ENCODE measurements around the gene CFAP77. TPM values are rescaled to one million over a fixed set of nuclear protein-coding genes. Genes with fewer than 3 reads are reported as not detected.

The CFAP77 gene
- total RNA-seq, 1 experiment from 2014 or later, result not detected

DNA sequence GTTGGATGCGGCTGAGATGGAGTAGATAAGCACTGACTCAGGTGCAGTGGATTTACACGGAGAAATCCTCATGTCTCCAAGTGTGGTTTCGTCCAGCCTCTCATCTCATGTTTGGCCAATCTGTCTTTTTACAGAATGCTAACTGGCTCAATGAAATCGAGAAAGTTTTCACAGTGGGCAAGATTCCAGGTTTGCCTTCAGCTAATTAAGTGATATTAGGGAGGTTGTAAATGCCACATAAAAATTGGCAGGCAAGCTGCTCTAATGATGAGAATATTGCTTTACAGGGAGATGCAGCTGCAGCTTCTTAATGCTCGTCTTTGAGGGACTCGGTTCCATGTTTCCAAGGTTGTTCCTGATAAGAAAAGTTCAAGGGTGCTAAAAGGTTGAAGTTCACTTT is 196.1 kb downstream of the CFAP77 start:
- Histone ChIP-seq H2AFZ (ENCODE audit: low read length) (no peak overlapping the region), H3K4me2 (ENCODE audit: low read depth, low read length, poor library complexity, severe bottlenecking) (no peak overlapping the region), H3K9me2 (replicated peaks; ENCODE audit: insufficient read depth, low read length) (no peaks in the 10 kb centered on the region), H3K4me3 (ENCODE audit: low read length) (no peak overlapping the region), H3K9me3 (ENCODE audit: low read length) (no peaks in the 10 kb centered on the region), H3K4me1 (ENCODE audit: low read length) (no peaks in the 10 kb centered on the region), H3K9ac (ENCODE audit: low read length) (no peak overlapping the region), H4K20me1 (ENCODE audit: insufficient read depth, low read depth, low read length) (no peaks in the 10 kb centered on the region), H3K27me3 (ENCODE audit: low read length) (no peaks in the 10 kb centered on the region), H3K27ac (ENCODE audit: low read length) (no peak overlapping the region), H3K79me2 (ENCODE audit: low read length) (no peaks in the 10 kb centered on the region), H3K36me3 (ENCODE audit: insufficient read depth, low read length) (peaks cover 17% of the 10 kb centered on the region; the same call in 1 of the 2 replicates)
- DNase-seq, result no peak

DNA sequence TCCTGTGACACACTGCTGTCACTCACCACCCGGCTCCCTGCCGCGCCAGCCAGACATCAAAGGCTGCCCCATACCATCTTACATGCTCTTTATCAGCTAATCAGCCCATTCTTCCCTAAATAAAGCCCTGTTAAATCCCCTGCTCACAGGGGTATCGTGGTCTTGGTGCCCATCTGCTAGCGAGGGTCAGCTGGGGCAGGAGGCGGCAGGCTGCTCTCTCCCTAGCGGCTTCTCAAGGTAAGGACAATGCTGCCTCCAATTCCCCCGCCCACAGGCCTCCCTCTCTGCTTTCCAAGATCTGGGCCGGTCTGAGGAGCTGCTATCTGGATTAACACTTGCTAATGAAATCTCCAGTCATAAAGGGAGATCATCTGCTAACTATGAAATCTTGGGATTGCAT is 199.2 kb downstream of the CFAP77 start:
- Histone ChIP-seq H3K4me3 (ENCODE audit: low read length) (no peak overlapping the region), H3K9ac (ENCODE audit: low read length) (no peak overlapping the region), H4K20me1 (ENCODE audit: insufficient read depth, low read depth, low read length) (no peaks in the 10 kb centered on the region), H3K4me2 (ENCODE audit: low read depth, low read length, poor library complexity, severe bottlenecking) (no peak overlapping the region), H3K27me3 (ENCODE audit: low read length) (no peaks in the 10 kb centered on the region), H3K79me2 (ENCODE audit: low read length) (no peaks in the 10 kb centered on the region), H3K27ac (ENCODE audit: low read length) (no peak overlapping the region), H3K36me3 (ENCODE audit: insufficient read depth, low read length) (peaks cover 26% of the 10 kb centered on the region; the same call in 1 of the 2 replicates), H3K9me3 (ENCODE audit: low read length) (no peaks in the 10 kb centered on the region), H3K9me2 (replicated peaks; ENCODE audit: insufficient read depth, low read length) (no peaks in the 10 kb centered on the region), H2AFZ (ENCODE audit: low read length) (no peak overlapping the region), H3K4me1 (ENCODE audit: low read length) (no peaks in the 10 kb centered on the region)
- DNase-seq, result no peak

DNA sequence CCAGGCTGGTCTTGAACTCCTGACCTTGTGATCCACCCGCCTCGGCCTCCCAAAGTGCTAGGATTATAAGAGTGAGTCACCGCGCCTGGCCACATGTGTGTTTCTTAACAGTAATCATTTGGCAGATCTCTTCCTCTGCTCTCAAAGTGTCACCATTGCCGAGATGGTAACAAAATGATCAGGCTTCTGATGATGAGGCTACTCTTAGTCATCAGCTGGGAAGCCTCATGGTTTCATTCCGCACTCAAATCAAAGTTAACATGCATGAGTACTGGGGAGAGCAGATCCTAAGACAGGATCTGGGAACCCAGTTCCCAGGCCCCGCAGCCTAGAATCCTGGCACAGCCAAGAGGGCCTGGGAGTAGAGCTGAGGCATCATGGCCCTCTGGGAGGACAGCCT is 199.8 kb downstream of the CFAP77 start:
- Histone ChIP-seq H3K4me2 (ENCODE audit: low read depth, low read length, poor library complexity, severe bottlenecking) (no peak overlapping the region), H3K27ac (ENCODE audit: low read length) (no peak overlapping the region)

DNA sequence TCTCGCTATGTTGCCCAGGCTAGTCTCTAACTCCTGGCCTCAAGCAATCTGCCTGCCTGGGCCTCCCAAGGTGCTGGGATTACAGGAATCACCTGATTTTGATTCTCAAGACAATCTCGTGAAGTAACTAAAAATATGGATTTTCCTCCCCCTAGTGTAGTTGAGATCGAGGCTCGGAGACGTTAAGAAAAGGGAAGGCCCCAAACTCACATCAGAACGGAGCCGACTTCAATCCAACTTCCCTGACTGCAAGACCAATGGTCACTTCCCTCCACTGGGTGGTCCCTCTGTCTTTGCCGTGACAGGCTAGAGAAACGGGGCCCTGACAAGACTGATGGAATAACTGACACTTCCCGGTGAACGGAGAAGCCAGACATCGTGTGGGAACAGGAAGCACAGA is 200.7 kb downstream of the CFAP77 start:
- H3K9me3 ChIP-seq (ENCODE audit: low read length), result no peaks in the 10 kb centered on the region
- DNase-seq, result no peak
- no peaks in the 10 kb centered on the region for H3K27me3 ChIP-seq (ENCODE audit: low read length)
- H2AFZ ChIP-seq (ENCODE audit: low read length), result no peak overlapping the region
- no peaks in the 10 kb centered on the region for H3K4me1 ChIP-seq (ENCODE audit: low read length)
- H3K4me2 ChIP-seq (ENCODE audit: low read depth, low read length, poor library complexity, severe bottlenecking), result no peak overlapping the region
- no peaks in the 10 kb centered on the region for H3K9me2 ChIP-seq (replicated peaks; ENCODE audit: insufficient read depth, low read length)
- no peak overlapping the region for H3K27ac ChIP-seq (ENCODE audit: low read length)
- peaks cover 36% of the 10 kb centered on the region; the same call in 1 of the 2 replicates for H3K36me3 ChIP-seq (ENCODE audit: insufficient read depth, low read length)
- no peaks in the 10 kb centered on the region for H4K20me1 ChIP-seq (ENCODE audit: insufficient read depth, low read depth, low read length)
- no peak overlapping the region for H3K9ac ChIP-seq (ENCODE audit: low read length)
- H3K4me3 ChIP-seq (ENCODE audit: low read length), result no peak overlapping the region
- no peaks in the 10 kb centered on the region for H3K79me2 ChIP-seq (ENCODE audit: low read length)

More for the DNA sequence above, 199.8 kb downstream of the CFAP77 start:
- no peak overlapping the region for H2AFZ ChIP-seq (ENCODE audit: low read length)
- H3K9me2 ChIP-seq (replicated peaks; ENCODE audit: insufficient read depth, low read length), result no peaks in the 10 kb centered on the region
- H3K4me1 ChIP-seq (ENCODE audit: low read length), result no peaks in the 10 kb centered on the region
- no peak overlapping the region for H3K4me3 ChIP-seq (ENCODE audit: low read length)
- DNase-seq, result no peak
- no peaks in the 10 kb centered on the region for H3K27me3 ChIP-seq (ENCODE audit: low read length)
- no peaks in the 10 kb centered on the region for H3K79me2 ChIP-seq (ENCODE audit: low read length)
- no peak overlapping the region for H3K9ac ChIP-seq (ENCODE audit: low read length)
- no peaks in the 10 kb centered on the region for H4K20me1 ChIP-seq (ENCODE audit: insufficient read depth, low read depth, low read length)
- peaks cover 28% of the 10 kb centered on the region; the same call in 1 of the 2 replicates for H3K36me3 ChIP-seq (ENCODE audit: insufficient read depth, low read length)
- no peaks in the 10 kb centered on the region for H3K9me3 ChIP-seq (ENCODE audit: low read length)

DNA sequence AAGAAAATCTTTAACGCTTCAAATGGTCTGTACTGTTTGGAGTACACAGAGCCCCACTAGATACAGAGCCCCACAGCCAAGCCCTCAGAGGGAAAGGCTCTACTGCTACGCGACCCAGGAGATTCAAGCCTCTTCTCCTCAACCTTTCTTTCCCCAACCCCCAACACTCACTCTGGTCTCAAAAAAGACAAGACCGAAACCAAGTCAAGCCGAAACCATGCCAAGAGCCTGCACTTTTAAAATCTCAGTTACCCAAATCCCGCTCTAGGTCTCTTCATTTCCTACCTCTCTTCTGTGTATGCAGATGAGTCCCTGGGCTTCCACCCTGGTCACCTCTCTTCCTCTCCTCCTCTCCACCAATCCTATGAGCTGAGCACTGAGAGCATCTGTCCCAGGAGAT is 204.3 kb downstream of the CFAP77 start:
- Histone ChIP-seq H3K4me3 (ENCODE audit: low read length) (no peak overlapping the region), H4K20me1 (ENCODE audit: insufficient read depth, low read depth, low read length) (no peaks in the 10 kb centered on the region), H3K9me3 (ENCODE audit: low read length) (no peaks in the 10 kb centered on the region), H3K36me3 (ENCODE audit: insufficient read depth, low read length) (peaks cover 47% of the 10 kb centered on the region; the same call in 1 of the 2 replicates), H2AFZ (ENCODE audit: low read length) (no peak overlapping the region), H3K79me2 (ENCODE audit: low read length) (no peaks in the 10 kb centered on the region), H3K9ac (ENCODE audit: low read length) (no peak overlapping the region), H3K27ac (ENCODE audit: low read length) (no peak overlapping the region), H3K4me2 (ENCODE audit: low read depth, low read length, poor library complexity, severe bottlenecking) (no peak overlapping the region), H3K9me2 (replicated peaks; ENCODE audit: insufficient read depth, low read length) (no peaks in the 10 kb centered on the region), H3K4me1 (ENCODE audit: low read length) (peaks cover 5% of the 10 kb centered on the region; the same call in 1 of the 2 replicates), H3K27me3 (ENCODE audit: low read length) (no peaks in the 10 kb centered on the region)
- no peak for DNase-seq

DNA sequence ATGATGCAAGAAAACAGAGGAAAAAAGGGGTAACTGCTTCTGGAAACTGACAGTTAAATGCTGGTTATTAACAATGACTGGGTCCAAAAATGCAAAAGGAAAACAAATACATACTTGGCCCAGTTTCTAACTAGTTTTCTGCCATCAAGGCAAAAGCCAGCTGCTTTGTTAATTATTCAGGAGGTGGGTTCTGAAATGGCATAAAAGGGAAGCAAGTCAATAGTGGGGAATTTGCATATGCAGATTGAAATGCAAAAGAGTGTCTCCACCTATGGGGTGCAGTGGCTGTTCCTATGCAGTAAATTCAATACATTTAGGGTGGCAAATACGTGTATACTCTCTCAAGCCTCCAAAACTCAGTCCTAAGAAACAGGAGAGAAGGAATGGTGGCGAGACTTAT is 205.8 kb downstream of the CFAP77 start:
- Histone ChIP-seq H3K9ac (ENCODE audit: low read length) (no peak overlapping the region), H3K9me3 (ENCODE audit: low read length) (no peaks in the 10 kb centered on the region), H3K4me3 (ENCODE audit: low read length) (no peak overlapping the region), H3K27me3 (ENCODE audit: low read length) (no peaks in the 10 kb centered on the region), H3K79me2 (ENCODE audit: low read length) (no peaks in the 10 kb centered on the region), H3K27ac (ENCODE audit: low read length) (no peak overlapping the region), H4K20me1 (ENCODE audit: insufficient read depth, low read depth, low read length) (no peaks in the 10 kb centered on the region), H3K36me3 (ENCODE audit: insufficient read depth, low read length) (peaks cover 49% of the 10 kb centered on the region; the same call in 1 of the 2 replicates), H3K4me2 (ENCODE audit: low read depth, low read length, poor library complexity, severe bottlenecking) (no peak overlapping the region), H3K4me1 (ENCODE audit: low read length) (peaks cover 5% of the 10 kb centered on the region; the same call in 1 of the 2 replicates), H2AFZ (ENCODE audit: low read length) (no peak overlapping the region), H3K9me2 (replicated peaks; ENCODE audit: insufficient read depth, low read length) (no peaks in the 10 kb centered on the region)
- DNase-seq, result peak; percentile 51

DNA sequence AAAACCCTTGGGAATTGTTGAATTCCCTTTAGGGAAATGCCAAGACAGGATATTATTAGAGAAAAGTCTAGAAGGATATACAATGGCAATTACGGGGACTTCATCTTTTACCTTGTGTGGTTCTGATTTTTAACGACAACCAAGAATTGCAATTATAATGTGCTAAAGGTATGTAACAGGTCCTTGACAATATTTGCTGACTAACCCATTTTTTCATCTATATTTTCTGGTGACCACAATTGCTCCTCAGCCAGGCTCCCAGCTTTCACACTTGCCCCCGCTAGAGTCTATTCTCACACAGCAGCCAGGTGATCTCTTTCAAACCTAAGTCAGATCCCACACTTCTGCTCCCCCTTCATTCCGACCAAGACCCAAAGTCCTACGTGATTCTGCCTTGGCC is 206.7 kb downstream of the CFAP77 start:
- no peaks in the 10 kb centered on the region for H3K9me3 ChIP-seq (ENCODE audit: low read length)
- H3K9ac ChIP-seq (ENCODE audit: low read length), result no peak overlapping the region
- no peaks in the 10 kb centered on the region for H4K20me1 ChIP-seq (ENCODE audit: insufficient read depth, low read depth, low read length)
- no peaks in the 10 kb centered on the region for H3K9me2 ChIP-seq (replicated peaks; ENCODE audit: insufficient read depth, low read length)
- H3K27ac ChIP-seq (ENCODE audit: low read length), result no peak overlapping the region
- peaks cover 46% of the 10 kb centered on the region; the same call in 1 of the 2 replicates for H3K36me3 ChIP-seq (ENCODE audit: insufficient read depth, low read length)
- no peaks in the 10 kb centered on the region for H3K79me2 ChIP-seq (ENCODE audit: low read length)
- H3K27me3 ChIP-seq (ENCODE audit: low read length), result no peaks in the 10 kb centered on the region
- H2AFZ ChIP-seq (ENCODE audit: low read length), result no peak overlapping the region
- no peak overlapping the region for H3K4me3 ChIP-seq (ENCODE audit: low read length)
- DNase-seq, result no peak
- no peak overlapping the region for H3K4me2 ChIP-seq (ENCODE audit: low read depth, low read length, poor library complexity, severe bottlenecking)
- peaks cover 5% of the 10 kb centered on the region; the same call in 1 of the 2 replicates for H3K4me1 ChIP-seq (ENCODE audit: low read length)

DNA sequence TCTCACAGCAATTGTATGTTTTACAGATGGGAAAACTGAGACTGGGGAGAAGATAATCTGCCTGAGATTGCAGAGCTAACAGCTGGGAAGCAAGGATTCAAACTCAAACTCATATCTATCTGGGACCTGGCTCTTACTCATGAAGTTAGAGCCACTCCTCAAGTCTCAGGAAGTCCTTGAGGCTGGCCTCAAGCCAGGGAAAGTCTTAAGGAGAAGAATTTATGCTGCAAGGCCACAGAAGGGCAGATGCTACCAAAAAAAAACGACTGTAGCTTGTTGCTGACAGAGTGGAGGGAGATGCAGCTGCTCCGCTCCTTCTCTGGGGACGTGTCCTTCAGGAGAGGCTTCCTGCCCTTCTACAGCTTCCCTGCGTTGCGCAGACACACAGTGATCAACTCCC is 212.1 kb downstream of the CFAP77 start:
- Histone ChIP-seq H2AFZ (ENCODE audit: low read length) (no peak overlapping the region), H3K27ac (ENCODE audit: low read length) (no peak overlapping the region), H3K9me3 (ENCODE audit: low read length) (no peaks in the 10 kb centered on the region), H3K9ac (ENCODE audit: low read length) (no peak overlapping the region), H3K4me1 (ENCODE audit: low read length) (no peaks in the 10 kb centered on the region), H3K9me2 (replicated peaks; ENCODE audit: insufficient read depth, low read length) (no peaks in the 10 kb centered on the region), H3K79me2 (ENCODE audit: low read length) (no peaks in the 10 kb centered on the region), H3K4me3 (ENCODE audit: low read length) (no peak overlapping the region), H3K27me3 (ENCODE audit: low read length) (no peaks in the 10 kb centered on the region), H3K4me2 (ENCODE audit: low read depth, low read length, poor library complexity, severe bottlenecking) (no peak overlapping the region), H4K20me1 (ENCODE audit: insufficient read depth, low read depth, low read length) (no peaks in the 10 kb centered on the region), H3K36me3 (ENCODE audit: insufficient read depth, low read length) (peaks cover 28% of the 10 kb centered on the region; the same call in 1 of the 2 replicates)
- DNase-seq, result no peak

Data from Karpas-422 (cell line).